Pancreas (tissue), 10 donors: ENCODE data around the gene SMARCB1. TPM values are rescaled to one million over a fixed set of nuclear protein-coding genes. Genes with fewer than 3 reads are reported as not detected.
A peak's percentile ranks its signal among the peaks of the same experiment; 100 is the strongest.

Experiments used
- ATAC-seq, 4 donors: fragments of 200-7000 bp; cut with Tn5 transposase; one replicate each; pipeline versions ENCODE4 v1.8.0 to v1.9.1; 2020; ENCODE audit warnings: mild to moderate bottlenecking in 4 of 4, moderate library complexity in 4 of 4
- DNase-seq, 6 donors: peaks; one replicate each; pipeline ENCODE4 v3.0.0-alpha.2; 2020
- FAIRE-seq: peaks from 2 replicates; lab custom pipeline; 2012; peaks lifted over from hg19 to GRCh38; lab: Jason Lieb, UNC
- H3K27ac ChIP-seq, 4 donors: fragments of 200-600 bp; sonication (generic); 1 replicate in 3 of 4; 2 replicates in 1 of 4; pipeline versions ENCODE4 v1.5.0 to v1.8.0; 2020
- H3K27me3 ChIP-seq, 4 donors: fragments of 200-600 bp; one replicate each; pipeline ENCODE4 v1.8.0; 2021
- H3K36me3 ChIP-seq, 3 donors: fragments of 200-600 bp; sonication (generic) in 1 of 3; one replicate each; pipeline versions ENCODE4 v1.5.0 to v1.8.0; 2020 to 2021
- H3K4me1 ChIP-seq, 3 donors: fragments of 200-600 bp; one replicate each; pipeline ENCODE4 v1.8.0; 2021
- H3K4me3 ChIP-seq, 4 donors: fragments of 200-600 bp; sonication (generic) in 2 of 4; one replicate each; pipeline versions ENCODE4 v1.5.0 to v1.8.0; 2020 to 2021
- H3K9me3 ChIP-seq, 4 donors: fragments of 200-600 bp; one replicate each; pipeline ENCODE4 v1.8.0; 2021
- WGBS, 2 donors: extraction: QIAGEN DNeasy Blood & Tissue Kit; methylation state at CpG; one replicate each; pipeline ENCODE4 v1.1.7; 2013; 5-methylcytosine and 5-hydroxymethylcytosine counted together
- intact Hi-C, 3 donors: fragments of 100-400 bp; cut with DNase I; formaldehyde crosslinking; loops; one replicate each; pipeline versions ENCODE4 v1.11.1 to v1.14.2; 2022
- polyA plus RNA-seq, 2 donors: library from polyadenylated mRNA; stranded (reverse); fragments of 200-250 nt; gene quantifications; one replicate each; pipeline ENCODE4 v1.2.3, GENCODE V29; 2013
- total RNA-seq, 6 donors: library from RNA; stranded (reverse); fragmentation: NEBNext Ultra II Directional in 4 of 6; extraction: Animal tissue kit (Norgen Biotek cat#: 25700) in 4 of 6; gene quantifications; one replicate each; pipeline versions ENCODE4 v1.2.1 to v1.2.4, GENCODE V29; 2021 to 2023
- TF ChIP-seq, protein P1 (sequence below), 4 donors: fragments of 200-600 bp; sonication (generic) in 3 of 4; IDR thresholded peaks; one replicate each; pipeline versions ENCODE4 v1.5.0 to v1.8.0; 2021; ENCODE audit warnings: antibody characterized with exemption in 4 of 4
- donor health status: healthy with polysubstance abuse.
- donor health status: DM: no; HTN: no; CAD: no; lungs with moderate emphysema.
- donor health status: DM: no; HTN: no; CAD: no.
- donor health status: control.
- donor health status: control.
- donor health status: Bipolar disorder and iron deficiency.
- donor health status: DM: yes; HTN: yes; CAD: no.
- donor health status: DM: no; HTN: no; CAD: no.
- donor health status: DM: no; HTN: no; CAD: no.
- donor health status: DM: yes; HTN: yes; CAD: no.

The SMARCB1 gene
- total and polyA plus RNA-seq, 8 donors = 25.2 to 37.1 (median 30.4) TPM

DNA sequence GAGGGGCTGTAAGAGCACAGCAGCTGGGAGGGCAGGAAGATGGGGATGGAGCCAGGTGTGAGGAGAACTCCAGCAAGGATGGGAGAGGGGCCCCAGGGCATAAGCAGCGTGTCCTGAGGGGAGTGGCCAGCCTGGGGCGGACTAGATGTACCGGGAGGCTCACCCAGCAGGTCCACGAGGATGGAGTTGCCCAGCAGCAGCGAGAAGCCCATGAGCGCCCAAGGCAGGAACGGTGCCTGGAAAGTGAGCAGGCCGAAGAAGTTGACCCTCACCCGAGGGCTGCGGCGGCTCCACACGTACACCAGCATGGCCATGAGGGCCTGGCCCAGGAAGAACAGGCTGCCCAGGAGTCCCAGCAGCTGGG lies 50.7 kb downstream of the SMARCB1 start:
- Histone ChIP-seq H3K27ac (peak overlapping the region in 1 of 4 donors; percentile 64), H3K9me3 (no peaks in the 10 kb centered on the region), H3K4me3 (peak overlapping the region; percentile 20 to 72 (median 50)), H3K27me3 (no peaks in the 10 kb centered on the region), H3K4me1 (peaks cover 0 to 13% (median 13%) of the 10 kb centered on the region in 3 donors), H3K36me3 (peaks cover 0 to 17% (median 3%) of the 10 kb centered on the region in 3 donors)
- intact Hi-C loops = no loop called here
- TF ChIP-seq, protein P1, sequence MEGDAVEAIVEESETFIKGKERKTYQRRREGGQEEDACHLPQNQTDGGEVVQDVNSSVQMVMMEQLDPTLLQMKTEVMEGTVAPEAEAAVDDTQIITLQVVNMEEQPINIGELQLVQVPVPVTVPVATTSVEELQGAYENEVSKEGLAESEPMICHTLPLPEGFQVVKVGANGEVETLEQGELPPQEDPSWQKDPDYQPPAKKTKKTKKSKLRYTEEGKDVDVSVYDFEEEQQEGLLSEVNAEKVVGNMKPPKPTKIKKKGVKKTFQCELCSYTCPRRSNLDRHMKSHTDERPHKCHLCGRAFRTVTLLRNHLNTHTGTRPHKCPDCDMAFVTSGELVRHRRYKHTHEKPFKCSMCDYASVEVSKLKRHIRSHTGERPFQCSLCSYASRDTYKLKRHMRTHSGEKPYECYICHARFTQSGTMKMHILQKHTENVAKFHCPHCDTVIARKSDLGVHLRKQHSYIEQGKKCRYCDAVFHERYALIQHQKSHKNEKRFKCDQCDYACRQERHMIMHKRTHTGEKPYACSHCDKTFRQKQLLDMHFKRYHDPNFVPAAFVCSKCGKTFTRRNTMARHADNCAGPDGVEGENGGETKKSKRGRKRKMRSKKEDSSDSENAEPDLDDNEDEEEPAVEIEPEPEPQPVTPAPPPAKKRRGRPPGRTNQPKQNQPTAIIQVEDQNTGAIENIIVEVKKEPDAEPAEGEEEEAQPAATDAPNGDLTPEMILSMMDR (IDR thresholded peaks at IDR 0.05) = no peak
- FAIRE-seq = no peak
- no peak for ATAC-seq
- WGBS, 2 donors = 34 to 38% methylated on average over 9 to 12 of the region's 12 CpGs
- DNase-seq = peak in 2 of 6 donors; percentile 18 to 76

- no peak for FAIRE-seq
- intact Hi-C loops = no loop called here
- WGBS, 2 donors = 13% methylated on average over 41 of the region's 41 CpGs
- Histone ChIP-seq H3K27me3 (no peaks in the 10 kb centered on the region), H3K4me1 (peaks cover 0 to 13% (median 13%) of the 10 kb centered on the region in 3 donors), H3K27ac (peak overlapping the region in 3 of 4 donors; percentile 7 to 64 (median 30)), H3K4me3 (peak overlapping the region; percentile 20 to 72 (median 50)), H3K36me3 (peaks cover 0 to 17% (median 3%) of the 10 kb centered on the region in 3 donors), H3K9me3 (no peaks in the 10 kb centered on the region)
- TF ChIP-seq, protein P1 (IDR thresholded peaks at IDR 0.05) = no peak
- peak in 2 of 4 donors; percentile 0 to 1 for ATAC-seq
- peak in 2 of 6 donors; percentile 43 to 79 for DNase-seq
These were observed 51.3 kb downstream of the SMARCB1 start for GRCh38 chr22:23837911-23838680.

GRCh38 chr22:23838681-23839468 lies 52.1 kb downstream of the SMARCB1 start, which contains the start of gene DERL3:
TSS of gene DERL3 (minus strand) at chr22:23839006. CDS start at chr22:23838987, 19 bp downstream.
- Histone ChIP-seq H3K27me3 (no peaks in the 10 kb centered on the region), H3K4me1 (peaks cover 0 to 13% (median 13%) of the 10 kb centered on the region in 3 donors), H3K36me3 (peaks cover 0 to 10% (median 3%) of the 10 kb centered on the region in 3 donors), H3K27ac (peak within 1 kb of the TSS in 3 of 4 donors; percentile 7 to 64 (median 30)), H3K4me3 (peak within 1 kb of the TSS; percentile 20 to 72 (median 50)), H3K9me3 (no peaks in the 10 kb centered on the region)
- intact Hi-C loops = no loop called here
- ATAC-seq (peak; percentile 86 to 93 (median 88)), DNase-seq (peak; percentile 98 to 100 (median 99)), FAIRE-seq (peak; percentile 91)
- TF ChIP-seq, protein P1 (IDR thresholded peaks at IDR 0.05) = no peak
- WGBS, 2 donors = 1% methylated on average over 69 to 70 of the region's 70 CpGs

- H3K4me3 ChIP-seq = no peak overlapping the region
- H3K36me3 ChIP-seq = peaks cover 0 to under 1% (median 0%) of the 10 kb centered on the region in 3 donors
- no peak for ATAC-seq
- no peaks in the 10 kb centered on the region for H3K9me3 ChIP-seq
- no peak overlapping the region for H3K27ac ChIP-seq
- no peaks in the 10 kb centered on the region for H3K27me3 ChIP-seq
- TF ChIP-seq, protein P1 (IDR thresholded peaks at IDR 0.05) = no peak
- FAIRE-seq = no peak
- H3K4me1 ChIP-seq = peaks cover 0 to 8% (median 6%) of the 10 kb centered on the region in 3 donors
- intact Hi-C loops = loop anchor here in 1 of 3 donors (5.0 kb wide), 1 partner anchor 293 kb away; no protein-coding TSS in a partner anchor
- 78 to 87% methylated on average over 7 of the region's 7 CpGs for WGBS, 2 donors
- peak in 1 of 6 donors; percentile 14 for DNase-seq
These were observed 53.3 kb downstream of the SMARCB1 start for GRCh38 chr22:23840026-23840425.
